ENCODE data around the gene HORMAD2.
"Not testable (repeated sequence)": the region's sequence is repeated elsewhere in the genome, so short reads cannot be mapped to it uniquely, and the experiment has no call there.

Gene HORMAD2

DNA sequence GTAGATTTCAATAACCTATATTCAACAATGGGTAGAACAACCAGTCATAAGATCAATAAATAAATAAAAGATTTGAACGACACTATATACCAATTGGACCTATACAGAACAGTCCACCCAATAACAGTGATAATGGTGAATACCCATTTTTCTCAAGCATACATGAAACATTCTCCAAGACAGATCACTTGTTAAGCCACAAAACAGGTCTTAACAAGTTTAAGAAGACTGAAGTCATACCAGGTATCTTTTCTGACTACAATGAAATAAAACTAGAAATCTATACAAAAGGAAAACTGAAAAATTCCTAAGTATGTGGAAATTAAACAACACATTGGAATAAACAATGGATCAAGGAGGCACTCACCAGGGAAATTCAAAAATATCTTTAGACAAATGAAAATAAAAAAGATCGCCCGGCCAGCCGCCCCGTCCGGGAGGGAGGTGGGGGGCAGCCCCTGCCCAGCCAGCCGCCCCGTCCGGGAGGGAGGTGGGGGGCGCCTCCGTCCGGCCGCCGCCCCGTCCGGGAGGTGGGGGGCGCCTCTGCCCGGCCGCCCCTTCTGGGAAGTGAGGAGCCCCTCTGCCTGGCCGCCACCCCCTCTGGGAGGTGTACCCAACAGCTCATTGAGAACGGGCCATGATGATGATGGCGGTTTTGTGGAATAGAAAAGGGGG is 20.8 kb upstream of the HORMAD2 start:
- not testable (repeated sequence) for DNase-seq

DNA sequence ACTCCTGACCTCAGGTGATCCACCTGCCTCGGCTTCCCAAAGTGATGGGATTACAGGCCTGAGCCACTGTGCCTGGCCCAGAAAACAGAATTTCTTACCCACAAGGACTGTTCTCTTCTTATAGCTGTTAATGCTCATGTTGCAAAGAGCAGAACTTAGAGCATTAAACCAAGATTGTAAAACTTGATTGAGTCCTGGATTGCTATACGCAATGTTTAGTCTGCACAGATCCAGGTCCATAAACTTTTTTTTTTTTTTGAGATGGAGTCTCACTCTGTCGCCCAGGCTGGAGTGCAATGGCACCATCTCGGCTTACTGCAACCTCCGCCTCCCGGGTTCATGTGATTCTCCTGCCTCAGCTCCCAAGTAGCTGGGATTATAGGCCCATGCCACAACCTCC is 19.2 kb upstream of the HORMAD2 start:
- not testable (repeated sequence) for DNase-seq

DNA sequence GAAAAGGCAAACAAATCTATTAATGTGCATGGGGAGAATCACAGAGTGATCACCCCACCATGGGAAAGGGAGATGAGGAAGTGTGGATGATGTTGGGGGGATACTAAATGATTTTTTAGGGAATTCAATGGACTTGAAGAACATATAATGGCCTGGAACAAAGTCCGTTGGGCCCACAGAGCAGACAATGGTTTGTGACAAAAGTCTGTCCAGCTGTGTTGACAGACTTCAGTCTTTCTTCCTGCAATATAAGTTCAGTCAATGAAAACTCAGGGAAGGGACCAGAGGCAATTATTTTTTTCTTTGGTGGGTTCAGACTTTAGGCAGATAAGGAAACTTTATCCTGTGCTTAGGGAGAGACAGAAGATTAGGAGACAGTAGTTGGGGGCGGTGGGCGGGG is 18.0 kb upstream of the HORMAD2 start:
- no peak for DNase-seq

DNA sequence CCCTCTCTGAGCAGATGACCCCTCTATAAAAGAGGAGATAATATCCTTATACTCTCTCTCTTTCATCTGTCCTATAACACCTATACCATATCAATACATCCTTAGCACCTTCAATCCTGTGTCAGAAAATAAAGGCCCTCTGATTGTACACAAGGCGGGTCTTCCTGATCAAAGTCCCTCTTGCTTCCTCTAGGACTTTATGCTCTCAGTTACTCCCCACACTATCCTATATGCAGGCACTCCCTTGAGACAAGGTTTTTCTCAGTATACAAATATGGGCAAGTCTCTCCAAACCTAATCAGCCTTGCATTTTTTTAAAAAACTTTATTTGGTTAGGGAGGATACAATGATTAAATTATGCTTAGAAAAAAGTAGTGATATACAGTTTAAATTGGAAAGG is 17.3 kb upstream of the HORMAD2 start:
- no peak for DNase-seq

DNA sequence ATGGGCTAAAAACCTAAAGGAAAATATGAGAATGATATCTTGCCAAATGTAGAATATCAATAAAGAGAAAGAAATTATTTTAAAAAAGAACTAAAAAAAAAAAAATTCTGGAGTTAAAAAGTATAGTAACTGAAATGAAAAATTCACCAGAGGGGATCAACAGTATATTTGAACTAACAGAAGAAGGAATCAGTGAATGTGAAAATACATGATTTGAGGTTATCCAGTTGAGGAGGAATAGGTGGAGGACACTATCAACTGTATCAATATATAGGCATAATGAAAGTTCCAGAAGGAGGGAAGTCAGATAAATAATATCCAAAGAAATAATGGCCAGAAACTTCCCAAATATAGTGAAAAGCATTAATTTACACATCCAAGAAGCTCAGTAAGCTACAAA is 16.1 kb upstream of the HORMAD2 start:
- DNase-seq: no peak

DNA sequence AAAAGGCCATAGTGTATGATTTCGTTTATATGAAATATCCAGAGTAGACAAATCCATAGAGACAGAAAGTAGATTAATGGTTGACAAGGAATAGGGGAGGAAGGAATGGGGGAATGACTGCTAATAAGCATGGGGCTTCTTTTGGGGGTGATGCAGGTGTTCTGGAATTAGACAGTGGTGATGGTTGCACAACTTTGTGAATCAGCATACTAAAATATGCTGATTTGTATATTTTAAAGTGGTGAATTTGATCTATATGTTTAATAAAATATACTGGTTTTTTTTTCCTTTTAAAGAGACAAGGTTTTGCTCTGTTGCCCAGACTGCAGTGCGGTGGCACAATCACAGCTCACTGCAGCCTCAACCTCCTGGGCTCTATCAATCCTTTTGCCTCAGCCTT is 6.5 kb upstream of the HORMAD2 start:
- DNase-seq: no peak

DNA sequence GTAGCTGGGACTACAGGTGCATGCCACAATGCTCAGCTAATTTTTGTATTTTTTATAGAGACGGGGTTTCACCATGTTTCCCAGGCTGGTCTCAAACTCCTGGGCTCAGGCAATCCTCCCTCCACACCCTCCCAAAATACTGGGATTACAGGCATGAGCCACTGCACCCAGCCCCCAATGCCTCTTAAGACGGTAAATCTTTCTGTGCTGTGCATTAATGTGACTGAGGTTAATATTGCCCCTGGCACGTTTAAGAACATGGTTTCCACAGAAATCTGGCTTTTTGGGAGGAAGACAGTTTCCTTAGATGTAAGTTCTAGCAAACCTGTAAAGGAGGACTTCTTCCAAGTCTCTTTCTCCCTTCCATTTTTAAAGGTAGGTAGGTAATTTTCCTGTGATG is 6.1 kb upstream of the HORMAD2 start:
- no peak for DNase-seq

DNA sequence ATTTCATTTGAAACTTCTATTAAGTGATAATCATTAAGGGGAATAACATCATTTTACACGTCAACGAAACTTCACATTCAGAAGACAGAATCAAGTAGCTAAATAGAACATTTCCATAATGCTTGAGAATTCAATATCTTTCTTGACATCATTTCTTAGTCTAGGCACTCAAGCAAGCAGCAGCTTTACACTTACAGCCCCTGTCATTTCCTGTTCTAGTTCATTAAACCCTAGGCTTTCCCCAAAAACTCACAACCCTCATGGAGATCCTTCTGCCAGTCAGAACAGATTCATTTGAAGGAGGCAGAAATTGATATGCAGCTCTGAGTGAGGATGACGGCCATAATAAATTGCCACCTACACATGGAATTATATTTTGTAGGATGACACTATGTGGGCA is 5.3 kb upstream of the HORMAD2 start:
- no peak for DNase-seq

DNA sequence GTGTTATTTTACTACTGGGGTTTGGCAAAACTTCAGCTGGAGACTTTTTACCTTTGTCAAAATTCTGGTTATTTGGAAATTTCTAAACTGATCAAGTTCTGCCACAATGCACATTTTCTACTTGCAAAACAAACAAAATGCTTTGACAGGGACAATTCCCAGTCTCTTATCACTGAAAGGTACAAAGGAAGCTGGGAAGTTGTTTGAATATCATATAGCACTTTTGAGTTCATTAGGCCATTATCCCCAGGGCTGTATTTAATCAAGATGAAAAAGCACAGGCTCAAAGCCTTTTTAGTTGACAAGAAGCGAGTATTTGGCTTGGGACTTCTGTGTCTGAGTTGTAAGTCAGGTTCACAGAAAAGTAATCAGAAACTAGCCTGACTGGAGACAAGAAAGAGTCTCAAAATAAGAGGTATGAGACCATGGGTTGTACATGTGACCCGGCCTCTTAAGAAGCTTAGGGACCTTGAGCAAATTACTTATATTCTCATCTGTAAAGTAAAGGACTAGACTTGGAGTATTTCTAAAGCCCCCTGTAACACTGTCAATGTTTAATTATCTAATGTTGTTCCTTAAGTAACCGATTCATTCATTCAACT is 2.9 kb upstream of the HORMAD2 start:
- DNase-seq: no peak

DNA sequence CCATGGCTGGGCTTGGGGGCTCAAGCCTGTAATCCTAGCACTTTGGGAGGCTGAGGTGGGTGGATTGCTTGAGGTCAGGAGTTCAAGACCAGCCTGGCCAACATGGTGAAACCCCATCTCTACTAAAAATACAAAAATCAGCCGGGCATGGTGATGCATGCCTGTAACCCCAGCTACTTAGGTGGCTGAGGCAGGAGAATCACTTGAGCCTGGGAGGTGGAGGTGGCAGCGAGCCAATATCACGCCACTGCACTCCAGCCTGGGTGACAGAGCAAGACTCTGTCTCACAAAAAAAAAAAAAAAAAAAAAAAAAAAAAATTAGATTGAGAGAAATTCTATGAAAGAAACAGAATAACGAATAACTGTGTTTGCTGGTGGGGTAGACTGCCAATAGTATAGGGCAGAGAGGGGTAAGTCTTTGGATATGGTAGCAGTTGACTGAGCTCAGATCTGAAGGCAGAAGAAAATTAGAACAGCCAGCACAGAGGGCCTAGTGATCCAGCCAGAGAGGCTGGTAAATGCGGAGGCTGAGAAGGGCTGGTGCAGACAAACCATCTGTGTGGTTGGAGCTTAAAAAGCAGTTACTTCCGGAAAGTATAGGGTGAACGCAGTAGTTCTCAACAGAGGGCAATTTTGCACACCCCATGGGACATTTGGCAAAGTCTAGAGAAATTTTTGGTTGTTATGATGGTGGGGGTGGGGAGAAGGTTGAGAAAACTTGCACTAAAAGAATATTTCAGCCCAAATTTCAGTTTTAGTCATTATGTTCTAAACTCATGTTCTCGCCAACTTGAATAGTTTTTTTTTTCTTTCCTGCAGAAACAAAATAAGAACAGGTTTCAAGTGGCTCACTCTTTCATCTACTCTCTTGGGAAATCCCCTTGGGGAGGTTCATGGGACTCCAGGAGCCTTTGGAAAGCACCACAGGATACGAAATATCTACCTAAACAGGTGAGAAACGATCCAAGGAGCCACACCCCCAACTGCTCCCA is 1.6 kb upstream of the HORMAD2 start:
- peak; percentile 32 for DNase-seq

DNA sequence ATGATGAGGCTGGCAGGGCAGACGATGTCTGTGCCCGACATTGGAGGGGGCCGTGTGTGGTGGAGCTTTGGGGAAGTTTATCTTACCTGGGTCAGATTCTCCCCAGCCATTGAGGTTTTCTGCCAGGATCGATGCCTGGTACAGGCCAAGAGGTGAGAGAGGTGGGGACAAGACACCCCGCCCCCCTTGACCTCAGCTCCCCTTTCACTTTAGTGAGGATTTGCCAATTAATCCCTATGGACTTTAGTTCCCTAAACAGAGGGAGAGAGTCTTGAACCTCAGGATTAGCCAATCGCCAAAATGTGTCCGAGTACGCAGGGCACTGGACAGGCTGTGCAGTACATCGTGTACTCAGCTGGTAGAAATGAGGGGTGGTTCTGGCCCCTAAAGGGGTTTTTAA is 541 bp downstream of the HORMAD2 start:
- DNase-seq: no peak

DNA sequence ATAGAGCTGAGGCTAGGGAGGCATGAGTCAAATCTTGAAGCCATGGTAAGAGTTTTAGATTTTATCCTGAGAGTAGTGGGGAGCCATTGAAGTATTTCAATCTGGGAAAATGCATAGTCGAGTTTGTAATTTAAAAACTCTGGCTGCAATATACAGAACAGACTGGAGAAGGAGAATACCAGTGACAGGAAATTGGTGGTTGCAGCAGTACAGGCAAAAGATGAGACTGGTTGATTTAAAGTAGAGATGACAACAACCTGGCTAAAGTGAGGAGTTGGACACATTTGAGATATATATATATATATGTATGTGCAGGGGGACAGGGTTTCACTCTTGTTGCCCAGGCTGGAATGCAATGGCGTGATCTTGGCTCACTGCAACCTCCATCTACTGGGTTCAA is 6.2 kb downstream of the HORMAD2 start:
- DNase-seq: no peak

DNA sequence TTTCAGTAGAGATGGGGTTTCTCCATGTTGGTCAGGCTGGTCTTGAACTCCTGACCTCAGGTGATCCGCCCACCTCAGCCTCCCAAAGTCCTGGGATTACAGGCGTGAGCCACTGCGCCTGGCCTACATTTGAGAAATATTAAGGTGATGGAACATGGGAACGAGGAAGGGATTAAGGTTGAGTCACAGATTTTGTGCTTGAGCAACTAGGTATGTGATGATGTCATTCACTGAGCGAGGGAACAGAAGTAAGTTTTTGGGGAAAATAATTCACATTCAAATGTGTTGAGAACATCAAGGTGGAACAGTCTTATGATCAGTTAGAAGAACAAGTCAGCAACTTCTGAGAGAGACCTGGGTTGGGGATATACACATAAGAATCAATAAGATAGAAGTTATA is 6.8 kb downstream of the HORMAD2 start:
- DNase-seq: not testable (repeated sequence)

DNA sequence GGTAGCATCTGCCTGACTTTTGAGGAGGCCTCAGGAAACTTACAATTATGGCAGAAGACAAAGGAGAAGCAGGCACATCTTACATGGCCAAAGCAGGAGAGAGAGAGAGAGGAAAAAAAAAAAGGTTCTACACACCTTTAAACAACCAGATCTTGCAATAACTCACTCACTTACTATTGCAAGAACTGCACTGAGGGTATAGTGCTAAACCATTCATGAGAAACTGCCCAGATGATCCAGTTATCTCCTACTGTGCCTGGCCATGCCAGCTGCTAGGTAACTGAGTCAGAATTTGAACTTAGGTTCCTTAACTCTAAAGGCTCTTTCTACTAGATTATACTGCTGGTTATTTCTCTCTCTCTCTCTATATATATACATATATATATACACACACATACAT is 7.3 kb downstream of the HORMAD2 start:
- DNase-seq: no peak

DNA sequence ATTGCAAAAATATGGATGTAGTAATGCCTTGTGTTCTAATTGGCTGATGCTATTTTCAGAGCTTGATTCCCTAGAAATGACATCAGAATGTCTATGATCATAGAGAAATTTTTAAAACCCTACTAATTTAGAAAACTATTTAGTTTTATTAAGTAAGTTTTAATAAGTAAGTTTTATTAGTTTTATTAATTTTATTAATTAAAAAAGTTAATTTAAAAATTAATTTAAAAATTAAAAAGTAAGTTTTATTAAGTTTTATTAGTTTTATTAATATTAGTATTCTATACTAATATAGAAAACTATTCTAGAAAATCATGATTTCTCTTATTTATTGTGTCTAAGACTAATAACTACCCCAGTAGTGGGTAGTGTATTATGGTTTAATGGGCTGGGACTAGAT is 8.2 kb downstream of the HORMAD2 start:
- DNase-seq: no peak

DNA sequence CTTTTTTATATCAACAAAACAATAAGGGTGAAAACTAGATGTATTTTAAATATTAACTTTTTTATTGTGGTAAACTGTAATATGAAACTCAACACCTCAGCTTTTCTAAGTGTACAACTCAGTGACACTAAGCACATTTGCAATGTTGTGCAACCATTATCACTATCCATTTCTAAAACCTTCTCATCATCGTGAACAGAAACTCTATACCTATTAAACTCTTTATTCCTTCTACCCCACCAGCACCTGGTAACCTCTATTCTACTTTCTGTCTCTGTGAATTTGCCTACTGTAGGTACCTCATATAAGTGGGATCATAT is 9.4 kb downstream of the HORMAD2 start:
- no peak for DNase-seq

DNA sequence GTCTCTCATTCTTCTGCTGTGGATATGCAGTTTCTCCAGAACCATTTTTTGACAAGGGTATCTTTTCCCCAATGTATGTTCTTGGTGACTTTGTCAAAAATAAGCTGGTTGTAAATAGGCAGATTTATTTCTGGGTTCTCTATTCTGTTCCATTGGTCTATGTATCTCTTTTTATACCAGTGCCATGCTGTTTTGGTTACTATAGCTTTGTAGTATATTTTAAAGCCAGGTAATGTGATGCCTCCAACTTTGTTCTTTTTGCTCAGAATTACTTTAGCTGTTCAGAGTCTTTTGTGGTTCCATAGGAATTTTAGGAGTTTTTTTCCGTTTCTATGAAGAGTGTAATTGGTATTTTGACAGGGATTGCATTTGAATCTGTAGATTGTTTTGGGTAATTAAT is 12.4 kb downstream of the HORMAD2 start:
- no peak for DNase-seq

DNA sequence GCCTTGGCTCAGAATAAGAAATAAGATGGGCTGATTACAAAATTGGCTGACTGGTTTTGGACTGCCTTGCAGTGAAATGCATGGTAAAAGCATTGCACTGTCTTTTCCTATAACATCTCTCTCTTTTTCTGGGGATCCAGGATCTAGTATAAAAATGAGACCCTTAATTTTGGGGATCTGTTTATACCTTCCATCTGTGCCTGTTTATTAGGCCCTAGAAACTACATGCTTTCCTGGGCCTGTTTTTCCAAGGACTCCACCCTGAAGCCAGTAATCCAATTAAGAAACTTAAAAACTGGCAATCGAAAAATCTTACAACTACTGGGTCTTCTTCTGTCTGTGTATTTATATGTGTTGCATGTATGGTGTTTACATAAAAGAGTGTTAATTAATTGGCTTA is 14.5 kb downstream of the HORMAD2 start:
- no peak for DNase-seq

DNA sequence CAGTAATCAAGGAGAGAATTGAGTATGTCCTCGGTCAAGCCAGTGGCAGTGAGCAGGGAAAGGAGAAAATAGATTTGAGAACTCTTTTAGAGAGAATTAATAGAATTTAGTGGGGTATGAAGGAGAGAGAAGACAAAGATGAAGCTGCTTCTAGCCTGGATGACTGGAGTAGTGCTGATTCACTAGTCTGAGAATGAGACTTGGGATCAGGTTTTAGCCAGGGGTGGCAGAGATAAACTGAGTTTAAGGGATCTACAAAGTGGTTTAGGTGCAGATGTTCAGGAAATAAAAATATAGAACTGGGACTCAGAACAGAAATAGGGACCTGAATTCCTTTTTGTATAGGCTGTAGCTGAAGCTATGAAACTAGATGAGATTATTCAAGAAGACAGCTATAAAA is 17.6 kb downstream of the HORMAD2 start:
- no peak for DNase-seq

DNA sequence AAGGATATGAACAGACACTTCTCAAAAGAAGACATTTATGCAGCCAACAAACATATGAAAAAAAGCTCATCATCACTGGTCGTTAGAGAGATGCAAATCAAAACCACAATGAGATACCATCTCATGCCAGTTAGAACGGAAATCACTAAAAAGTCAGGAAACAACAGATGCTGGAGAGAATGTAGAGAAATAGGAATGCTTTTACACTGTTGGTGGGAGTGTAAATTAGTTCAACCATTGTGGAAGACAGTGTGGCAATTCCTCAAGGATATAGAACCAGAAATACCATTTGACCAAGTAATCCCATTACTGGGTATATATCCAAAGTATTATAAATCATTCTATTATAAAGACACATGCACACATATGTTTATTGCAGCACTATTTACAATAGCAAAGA is 20.5 kb downstream of the HORMAD2 start:
- not testable (repeated sequence) for DNase-seq

DNA sequence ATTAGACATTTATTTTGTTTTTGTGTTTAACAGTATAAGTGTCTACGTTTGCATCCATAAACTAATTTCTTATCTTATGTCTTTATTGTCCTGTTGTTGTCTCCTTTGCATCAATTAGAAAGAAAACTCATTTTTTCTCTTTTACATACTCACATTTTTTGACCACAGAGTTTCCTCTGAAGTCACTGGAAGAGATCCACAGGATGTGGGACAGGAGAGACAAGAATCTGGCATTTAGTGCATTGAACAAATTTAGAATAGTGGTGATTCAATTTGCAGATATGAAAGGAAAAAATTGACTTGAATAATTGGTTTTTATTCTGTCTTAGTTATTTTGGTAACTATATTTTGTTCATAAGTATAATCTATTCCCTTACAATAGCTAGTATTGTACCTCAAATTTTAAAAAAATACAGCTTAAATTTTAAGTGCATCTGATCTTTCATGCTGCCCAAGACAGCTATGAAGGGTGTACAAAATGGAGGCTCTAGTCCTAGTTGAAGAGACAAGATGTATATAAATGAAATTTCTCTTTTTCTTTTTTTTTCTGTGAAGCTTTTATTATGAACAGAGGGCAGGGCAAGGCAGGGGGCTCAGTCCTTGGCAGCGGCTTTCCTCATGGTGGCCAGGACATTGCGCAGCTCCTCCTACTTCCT is 24.4 kb downstream of the HORMAD2 start:
- DNase-seq: no peak

DNA sequence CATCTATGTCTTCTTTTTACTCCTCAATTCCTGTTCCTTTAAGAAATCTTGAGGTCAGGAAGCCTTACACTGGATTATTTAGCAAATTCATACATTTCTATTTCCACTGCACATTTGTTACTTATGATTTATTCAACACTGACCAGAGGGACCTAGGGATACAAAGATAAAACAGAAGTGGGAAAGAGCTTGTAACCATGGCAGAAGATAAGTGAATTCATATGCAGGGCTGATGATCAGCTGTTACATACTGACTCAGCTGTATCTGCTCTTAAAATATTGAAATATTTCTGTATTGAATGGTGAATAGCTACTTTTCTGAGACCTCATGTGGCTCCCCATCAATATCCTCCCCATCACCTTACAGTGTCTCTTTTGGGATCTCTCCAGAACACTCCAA is 25.2 kb downstream of the HORMAD2 start:
- DNase-seq: no peak

DNA sequence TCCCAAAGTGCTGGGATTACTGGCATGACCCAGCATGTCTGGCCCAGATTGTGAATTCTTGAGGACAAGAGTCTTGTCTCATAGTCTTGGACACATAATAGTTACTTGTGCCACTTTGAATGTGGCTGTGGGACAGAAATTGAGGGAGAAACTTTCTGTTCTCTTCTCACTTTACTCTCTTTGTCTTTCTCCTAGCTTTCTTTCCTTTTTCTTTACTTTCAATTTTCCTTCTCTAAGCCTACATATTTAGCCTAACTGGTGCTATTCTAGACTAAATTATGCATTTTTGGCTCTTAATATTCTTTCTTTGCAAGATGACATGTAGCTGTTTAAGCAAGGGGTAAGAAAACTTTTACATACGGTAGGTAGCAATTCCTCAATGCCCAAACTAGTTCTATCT is 33.2 kb downstream of the HORMAD2 start:
- no peak for DNase-seq

DNA sequence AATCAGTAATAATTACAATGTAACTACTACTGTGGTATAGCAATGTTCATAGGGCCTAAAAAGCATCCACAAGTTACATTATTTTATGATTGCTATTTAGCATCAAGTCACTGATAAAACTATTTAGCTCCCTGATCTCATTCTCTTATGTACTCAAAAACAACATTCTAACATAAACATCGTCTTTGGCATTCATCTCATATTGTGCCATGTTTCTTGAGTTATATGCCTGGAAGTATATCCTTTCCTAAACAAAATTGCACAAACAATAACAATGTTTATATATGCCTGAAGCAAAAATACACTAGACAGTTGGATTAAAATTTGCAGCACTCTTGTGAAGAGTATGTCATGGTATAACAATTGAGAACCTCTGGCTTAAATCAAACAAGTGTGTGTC is 34.1 kb downstream of the HORMAD2 start:
- no peak for DNase-seq
